ENCODE data around the gene BMP8B. TPM values are rescaled to one million over a fixed set of nuclear protein-coding genes. Genes with fewer than 3 reads are reported as not detected.
"Not testable (repeated sequence)": the region's sequence is repeated elsewhere in the genome, so short reads cannot be mapped to it uniquely, and the experiment has no call there.

Gene BMP8B
- 0.60 TPM for total RNA-seq

- ATAC-seq: peak; percentile 80
Measured at GRCh38 chr1:39788758-39789570, at the start of gene BMP8B. TSS of gene BMP8B (minus strand) at chr1:39788865. CDS start at chr1:39788485, 380 bp downstream.

- no peak for ATAC-seq
Measured at GRCh38 chr1:39836595-39837110, 48.0 kb upstream of the BMP8B start.

DNA sequence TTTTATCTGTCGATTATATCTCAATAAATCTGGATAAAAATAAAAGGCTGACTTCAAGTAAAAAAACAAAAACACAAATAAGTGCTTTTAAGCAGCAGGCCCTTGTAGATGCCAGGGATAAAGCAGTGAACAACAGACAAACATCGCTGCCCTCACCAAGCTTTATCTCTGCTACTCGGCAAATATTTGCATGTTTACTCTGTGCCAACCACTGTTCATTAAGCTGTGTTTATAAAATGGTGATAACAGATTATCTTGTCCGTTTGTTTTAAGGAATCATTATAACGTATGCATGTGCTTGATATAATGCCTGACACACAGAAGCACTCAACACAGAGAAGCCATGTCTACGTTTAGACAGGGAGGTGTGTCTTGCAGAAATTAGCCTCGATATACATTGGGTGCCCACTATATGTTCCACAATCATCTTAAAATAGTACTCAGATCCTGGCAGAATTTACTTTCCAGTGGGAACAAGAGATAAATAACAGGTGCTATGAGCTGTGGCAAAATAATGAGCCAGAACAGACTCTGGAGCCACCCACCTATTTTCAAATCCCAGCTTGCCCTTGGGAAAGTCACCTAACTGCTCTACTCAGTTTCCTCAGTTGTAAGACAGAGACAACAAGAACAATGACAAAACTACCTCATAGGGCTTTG, 47.4 kb upstream of the BMP8B start:
- ATAC-seq: peak; percentile 88

DNA sequence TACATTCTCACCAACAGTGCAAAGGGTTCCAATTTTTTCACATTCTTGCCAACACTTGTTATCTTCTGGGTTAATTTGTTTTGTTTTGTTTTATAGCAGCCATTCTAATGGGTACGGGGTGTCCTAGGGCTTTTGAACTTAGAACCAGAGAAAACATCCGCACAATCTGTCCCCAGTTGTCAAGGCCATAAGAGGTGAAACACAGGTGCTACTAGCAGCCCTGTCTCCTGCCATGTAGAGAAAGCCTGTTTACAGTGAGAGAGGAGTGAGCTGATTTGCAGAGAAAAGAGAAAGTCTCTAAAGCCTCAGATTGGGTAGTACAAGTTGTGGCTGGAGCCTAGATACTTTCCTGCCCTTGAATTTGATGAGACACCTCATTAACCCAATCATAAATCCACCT, 46.4 kb upstream of the BMP8B start:
- no peak for ATAC-seq

DNA sequence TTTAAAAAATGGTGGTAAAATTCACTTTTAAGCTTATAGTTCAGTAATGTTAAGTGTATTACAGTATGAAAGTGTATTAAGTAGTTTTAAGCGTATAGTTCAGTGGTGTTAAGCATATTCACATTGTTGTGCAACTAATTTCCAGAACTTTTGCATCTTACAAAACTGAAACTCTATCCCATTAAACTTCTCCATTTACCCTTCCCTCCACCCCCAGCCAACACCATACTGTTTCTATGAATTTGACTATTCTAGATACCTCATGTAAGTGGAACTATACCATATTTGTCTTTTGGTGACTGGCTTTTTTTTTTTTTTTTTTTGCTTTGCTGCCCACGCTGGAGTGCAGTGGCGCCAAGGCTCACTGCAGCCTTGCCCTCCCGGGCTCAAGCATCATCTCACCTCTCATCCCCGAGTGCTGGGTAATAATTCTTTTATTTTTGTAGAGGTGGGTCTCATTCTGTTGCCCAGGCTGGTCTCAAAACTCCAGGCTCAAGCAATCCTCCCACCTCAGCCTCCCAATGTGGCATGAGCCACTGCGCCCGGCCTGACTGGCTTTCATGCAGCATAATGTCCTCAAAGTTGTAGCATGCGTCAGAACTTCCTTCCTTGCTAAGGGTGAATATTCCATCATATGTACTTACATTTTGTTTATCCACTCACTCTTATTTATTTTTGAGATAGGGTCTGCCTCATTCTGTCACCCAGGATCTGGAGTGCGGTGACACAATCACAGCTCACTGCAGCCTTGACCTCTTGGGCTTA, 45.1 kb upstream of the BMP8B start:
- ATAC-seq: no peak

DNA sequence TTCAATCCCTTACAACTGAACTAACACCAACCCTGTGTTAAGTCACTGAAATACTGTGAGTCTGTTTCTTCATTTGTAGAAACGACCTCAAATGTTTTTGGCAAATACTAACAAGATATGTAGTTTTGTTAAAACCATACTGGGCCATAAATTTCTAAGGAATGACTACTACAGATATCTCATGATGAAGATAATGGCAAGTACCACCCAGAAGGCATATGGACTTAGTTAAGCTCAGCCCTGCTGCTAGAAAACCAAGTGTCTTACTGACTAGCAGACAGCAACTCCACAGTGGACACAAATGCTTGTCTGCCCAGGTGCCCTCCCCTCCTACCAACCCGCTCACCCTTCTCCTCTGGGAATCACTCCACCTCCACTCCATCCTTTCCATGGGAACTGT, 44.5 kb upstream of the BMP8B start:
- ATAC-seq: no peak

- no peak for ATAC-seq
Measured at GRCh38 chr1:39832294-39832693, 43.6 kb upstream of the BMP8B start.

GRCh38 chr1:39829791-39830533, 41.3 kb upstream of the BMP8B start:
- peak; percentile 43 for ATAC-seq

GRCh38 chr1:39828734-39829133, 40.1 kb upstream of the BMP8B start:
- peak; percentile 76 for ATAC-seq

GRCh38 chr1:39828255-39828654, 39.6 kb upstream of the BMP8B start:
- ATAC-seq: not testable (repeated sequence)

GRCh38 chr1:39827201-39827600, 38.5 kb upstream of the BMP8B start:
- no peak for ATAC-seq

DNA sequence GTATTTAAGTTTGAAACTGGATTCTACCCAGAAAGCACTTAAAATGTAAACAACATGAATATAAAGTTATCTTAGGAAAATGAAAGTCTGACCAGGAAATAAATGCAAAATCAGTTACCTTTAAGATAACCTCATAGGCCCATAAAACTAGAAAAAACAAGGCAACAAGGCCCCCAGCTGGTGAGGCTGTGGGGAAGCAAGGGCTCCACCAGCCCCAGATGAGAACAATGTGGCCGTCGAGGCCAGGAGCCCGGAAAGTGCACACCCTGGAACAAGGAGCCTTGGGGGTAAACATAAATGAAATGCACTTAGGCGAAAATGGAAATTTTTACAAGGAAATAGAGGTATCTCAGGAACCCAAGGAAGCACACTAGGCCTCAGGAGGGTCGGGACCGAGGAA, 37.9 kb upstream of the BMP8B start:
- no peak for ATAC-seq

- ATAC-seq: peak; percentile 31
Measured at GRCh38 chr1:39825432-39825941, 36.8 kb upstream of the BMP8B start.

- ATAC-seq: not testable (repeated sequence)
Measured at GRCh38 chr1:39823450-39823849, 34.8 kb upstream of the BMP8B start.

DNA sequence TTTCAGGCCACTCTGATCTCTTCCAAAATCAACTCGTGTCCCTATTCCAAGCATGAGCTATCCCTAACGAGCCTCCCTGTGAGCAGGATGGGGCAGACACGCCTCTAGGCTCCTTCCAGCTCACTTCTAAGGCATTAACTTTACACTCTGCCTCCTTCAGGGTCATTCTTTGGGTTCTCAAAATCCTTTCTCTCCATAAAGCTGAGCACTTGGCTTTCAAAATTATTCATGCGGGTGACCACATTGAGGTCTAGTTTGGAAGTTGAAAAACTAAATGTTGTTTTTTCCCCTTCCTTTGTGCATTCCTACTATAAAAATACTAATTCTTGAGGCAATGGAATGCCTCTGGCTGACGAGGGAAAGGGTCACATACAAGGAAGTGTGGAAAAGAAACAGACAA, 33.5 kb upstream of the BMP8B start:
- no peak for ATAC-seq

GRCh38 chr1:39819091-39819812, 30.6 kb upstream of the BMP8B start:
- no peak for ATAC-seq

GRCh38 chr1:39818482-39818881, 29.8 kb upstream of the BMP8B start:
- peak; percentile 84 for ATAC-seq

- ATAC-seq: peak; percentile 88
Measured at GRCh38 chr1:39817091-39817932, 28.6 kb upstream of the BMP8B start.

DNA sequence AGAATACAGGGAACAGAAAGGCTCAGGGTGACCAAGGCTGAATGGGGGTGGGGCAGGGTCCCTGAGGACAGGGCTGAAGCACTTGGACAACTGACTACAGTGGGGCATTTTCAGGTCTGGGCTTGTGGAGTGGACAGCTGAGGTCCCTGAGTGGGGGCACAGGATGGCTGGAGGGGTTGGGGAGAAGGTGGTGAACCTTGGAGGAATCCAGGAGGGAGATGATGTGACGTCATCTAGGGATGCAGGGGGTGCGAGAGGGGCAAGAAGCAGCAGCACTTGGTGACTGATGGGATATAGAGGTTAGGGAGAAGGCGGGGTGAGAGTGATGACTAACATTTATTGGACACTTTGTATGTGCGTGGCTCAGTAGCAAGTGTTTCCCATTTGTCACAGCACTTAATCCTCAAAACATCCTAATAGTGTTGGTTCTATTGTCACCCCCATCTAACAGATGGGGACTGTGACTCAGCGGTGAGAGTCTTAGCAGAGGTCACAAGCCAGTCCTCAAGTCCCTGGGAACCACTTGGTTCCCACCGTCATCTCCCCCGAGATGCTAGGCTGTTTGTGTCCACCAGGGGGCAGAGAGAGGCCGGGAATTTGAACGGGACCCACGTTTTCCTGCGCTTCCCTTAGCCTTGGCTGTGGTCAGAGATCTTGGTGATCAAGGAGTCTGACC, 27.9 kb upstream of the BMP8B start:
- ATAC-seq: peak; percentile 63

- ATAC-seq: no peak
Measured at GRCh38 chr1:39812913-39813312, 24.2 kb upstream of the BMP8B start.

All from esophagus mucosa (tissue), 1 donor.